HPDE6-E6E7 (cell line): Measurements from ENCODE around the gene EXOC2.

ENCODE experiments used
- DNase-seq: peaks from one replicate; pipeline ENCODE4 v3.0.0; 2011; ENCODE audit warnings: missing footprints; ENCODE audit errors: extremely low spot score

EXOC2 gene

DNA sequence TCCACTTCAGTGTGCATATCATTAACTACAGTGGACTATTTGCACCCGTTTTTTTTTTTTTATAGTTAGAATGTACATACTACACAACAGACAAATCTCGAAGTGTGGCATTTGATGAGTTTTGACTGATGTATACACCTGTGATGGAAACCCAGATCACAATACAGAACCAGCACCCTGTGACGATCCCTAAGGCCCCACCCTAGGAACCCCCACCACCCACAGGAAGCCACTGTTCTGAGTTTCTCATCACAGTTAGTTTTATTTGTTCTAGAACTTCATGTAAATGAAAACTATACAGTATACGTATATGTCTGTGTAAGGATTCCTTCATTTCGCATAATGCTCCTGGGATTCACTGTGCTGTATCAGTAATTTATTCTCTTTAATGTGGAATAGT lies 198.5 kb downstream of the EXOC2 start:
- DNase-seq, result no peak

DNA sequence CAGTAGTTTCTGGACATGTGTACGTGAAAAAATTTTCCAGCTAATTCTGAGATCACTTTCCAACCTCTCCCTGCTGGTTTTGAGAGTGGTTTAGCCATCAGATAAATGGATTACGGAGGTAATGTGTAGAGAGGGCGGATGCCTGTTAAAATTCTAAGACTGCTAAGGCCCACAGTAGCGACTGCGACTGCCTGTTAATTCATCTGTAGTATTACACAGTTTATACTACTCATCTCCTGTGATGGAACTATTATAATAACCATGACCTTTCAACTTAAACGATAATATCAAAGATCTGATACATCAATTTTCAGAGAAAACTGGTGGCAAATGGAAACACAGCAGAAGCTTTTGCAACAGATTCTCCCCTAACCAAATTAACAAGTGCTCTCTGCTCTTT lies 199.1 kb downstream of the EXOC2 start:
- DNase-seq, result no peak

DNA sequence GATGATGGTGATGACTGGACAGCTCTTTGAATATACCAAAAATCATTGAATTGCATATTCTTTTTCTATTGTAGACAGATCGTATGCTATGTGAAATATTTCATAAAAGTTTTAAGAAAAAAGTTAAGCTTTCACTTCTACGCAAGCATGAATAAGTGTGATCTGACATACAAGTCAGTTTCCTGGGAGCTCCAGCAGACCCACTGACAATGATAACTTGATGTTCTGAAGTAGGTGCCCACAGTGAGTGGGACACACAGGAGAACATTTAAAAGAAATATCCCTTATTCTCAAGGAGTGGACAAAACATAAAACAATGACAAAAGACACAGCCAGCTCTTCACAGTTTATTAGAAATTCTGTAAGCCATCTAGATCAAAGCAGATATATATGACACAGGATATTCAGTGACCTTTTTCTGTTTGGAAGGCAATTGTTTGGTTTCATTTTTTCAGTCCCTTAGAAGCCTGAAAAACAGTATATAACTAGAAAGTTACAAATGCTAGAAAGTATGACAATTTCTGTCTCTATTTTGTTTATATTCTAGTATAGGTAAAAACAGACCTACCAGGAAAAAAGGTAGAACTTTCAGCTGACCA lies 200.0 kb downstream of the EXOC2 start:
- DNase-seq, result no peak

DNA sequence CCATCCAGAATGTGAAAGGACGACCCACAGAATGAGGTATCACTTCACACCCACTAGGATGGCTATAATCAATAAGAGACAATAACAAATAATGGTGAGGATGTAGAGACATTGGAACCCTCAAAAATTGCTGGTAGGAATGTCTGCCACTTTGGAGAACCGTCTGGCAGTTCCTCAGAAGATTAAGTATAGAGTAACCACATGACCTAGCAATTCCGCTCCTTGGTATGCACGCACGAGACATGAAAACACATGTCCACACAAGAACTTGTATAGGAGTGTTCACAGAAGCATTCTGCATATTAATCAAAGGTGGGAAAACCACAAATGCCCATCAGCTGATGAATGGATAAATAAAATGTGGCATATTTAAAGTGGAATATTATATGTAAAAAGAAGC lies 200.8 kb downstream of the EXOC2 start:
- DNase-seq, result no peak

DNA sequence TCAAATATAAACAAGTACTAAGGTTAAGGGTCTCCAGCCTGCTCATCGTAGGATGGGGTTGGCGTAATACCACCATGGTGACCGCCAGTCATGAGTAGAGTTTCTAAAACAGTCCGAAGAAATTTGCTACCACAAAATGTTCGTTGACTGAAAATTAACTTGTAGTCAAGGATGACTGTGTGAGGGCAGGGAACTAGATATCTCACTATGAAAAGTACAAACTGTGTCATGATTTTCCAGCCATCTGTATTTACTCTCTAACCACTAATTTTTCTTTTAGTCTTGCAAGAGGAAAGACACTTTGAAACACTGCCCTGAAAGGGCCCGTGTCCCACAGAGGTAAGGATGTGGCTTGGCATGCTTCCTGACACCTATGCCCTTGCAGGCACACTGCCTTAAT lies 201.7 kb downstream of the EXOC2 start:
- DNase-seq, result no peak

DNA sequence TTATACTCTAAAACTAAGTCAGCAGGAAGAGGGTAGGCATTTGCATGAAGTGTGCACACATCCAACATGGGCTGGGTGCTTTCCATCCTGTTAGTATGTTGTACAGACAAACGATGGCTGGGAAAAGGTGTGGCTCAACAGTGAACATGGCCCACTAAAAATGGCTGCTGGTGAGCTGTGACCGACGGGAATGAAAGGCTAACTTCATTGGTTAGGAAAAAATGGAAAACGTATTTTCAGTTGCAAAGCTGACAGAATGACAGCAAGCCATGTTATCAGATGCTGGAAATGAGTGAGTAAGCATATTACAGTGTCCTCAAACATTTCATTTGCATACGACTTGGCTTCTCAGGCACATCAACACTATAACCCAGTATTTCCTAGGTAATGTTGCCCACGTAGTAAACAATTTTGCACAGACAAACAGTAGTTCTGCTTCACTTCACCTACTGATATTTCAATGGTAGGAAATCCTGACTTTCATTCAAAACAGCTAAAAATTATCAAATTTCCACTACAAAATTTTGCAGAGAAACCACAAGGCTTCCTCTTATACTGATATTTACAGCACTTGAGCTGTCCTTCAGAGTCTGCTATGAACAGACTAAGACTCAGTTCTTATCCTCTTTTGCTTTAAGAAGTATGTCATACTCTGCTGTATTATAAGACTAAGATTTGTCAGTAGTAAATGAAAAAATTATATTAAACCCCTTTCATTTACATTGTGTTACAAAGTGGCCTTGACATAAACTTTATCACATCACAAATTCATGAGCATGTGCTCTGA lies 202.5 kb downstream of the EXOC2 start:
- DNase-seq, result no peak

DNA sequence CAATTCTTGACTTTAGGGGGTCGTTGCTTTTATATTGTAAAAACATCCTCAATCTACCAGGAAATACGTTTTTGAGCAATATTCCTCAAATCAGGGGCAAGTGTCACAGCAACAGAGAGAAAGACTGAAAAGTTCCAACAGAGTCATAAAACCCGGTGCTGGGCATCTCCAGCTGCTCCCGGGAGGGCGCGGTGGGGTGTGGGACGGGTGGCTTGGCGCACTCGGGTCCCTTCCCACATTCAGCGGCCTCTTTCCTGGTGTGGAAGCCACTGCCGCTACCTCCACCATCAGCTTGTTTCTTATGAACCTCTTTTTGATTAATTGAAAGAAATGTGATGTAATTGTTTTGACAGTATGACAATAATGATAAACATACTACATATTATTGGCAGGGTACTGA lies 203.2 kb downstream of the EXOC2 start:
- DNase-seq, result no peak

DNA sequence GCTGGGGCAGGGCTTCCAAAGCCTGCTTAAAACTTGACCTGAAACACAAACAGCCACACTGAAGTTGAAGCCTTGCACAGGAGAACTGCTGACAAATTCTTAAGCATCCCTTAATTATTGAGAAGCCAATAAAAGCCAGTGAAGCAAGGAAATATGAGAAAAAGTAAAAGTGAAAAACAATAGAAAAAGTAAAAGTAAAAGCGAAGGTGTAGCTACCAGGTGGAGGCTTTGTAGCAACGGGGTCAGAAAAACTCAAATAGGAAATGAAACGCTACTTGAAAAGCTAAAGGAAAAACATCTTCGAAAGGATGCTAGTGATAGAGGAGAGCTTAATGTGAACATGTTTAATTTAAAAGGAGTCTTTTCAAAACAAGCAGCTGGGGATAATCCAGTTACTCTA lies 203.9 kb downstream of the EXOC2 start:
- no peak for DNase-seq

DNA sequence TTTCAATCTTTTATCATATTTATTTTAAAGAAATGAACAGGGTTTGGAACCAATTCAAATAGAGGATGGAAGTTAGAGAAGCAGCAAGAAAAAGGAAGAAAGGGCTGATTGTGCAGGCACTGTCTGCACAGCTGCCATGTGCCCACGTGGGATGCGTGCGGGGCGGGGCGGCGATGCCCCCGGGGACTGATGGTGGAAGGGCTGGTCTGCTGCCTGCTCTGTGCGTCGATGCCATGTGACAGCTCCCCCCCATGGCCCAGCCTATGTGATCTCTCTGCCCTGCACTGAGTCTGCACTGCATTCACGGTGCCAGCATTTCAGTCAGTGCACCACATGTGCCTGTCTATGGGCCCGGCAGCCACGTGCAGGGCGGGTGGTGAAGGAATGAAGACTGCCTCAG lies 205.0 kb downstream of the EXOC2 start:
- DNase-seq, result no peak

DNA sequence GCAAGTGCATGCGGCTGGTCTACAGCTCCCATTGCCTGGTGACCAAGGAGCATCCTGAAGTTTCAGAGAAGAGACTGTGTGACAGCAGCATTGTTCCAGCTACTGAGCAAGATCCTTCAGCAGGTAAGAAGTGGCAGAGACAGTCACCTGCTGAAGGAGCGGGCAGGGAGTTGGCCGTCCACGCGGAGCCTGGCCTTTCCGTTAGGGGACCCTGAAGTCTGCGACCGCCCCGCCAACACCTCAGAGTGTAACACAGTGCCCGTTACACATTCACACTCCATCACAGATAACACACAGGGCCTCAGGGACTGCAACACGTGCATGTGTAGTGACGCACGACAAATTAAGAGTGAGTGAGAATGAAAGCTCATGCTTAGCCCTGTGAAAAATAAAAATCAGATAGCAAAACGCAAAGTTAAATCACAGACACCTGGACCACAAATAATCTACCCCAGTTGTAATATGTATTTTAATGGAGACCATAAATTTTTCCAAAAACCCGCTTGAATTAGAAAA lies 207.2 kb downstream of the EXOC2 start:
- DNase-seq, result no peak

DNA sequence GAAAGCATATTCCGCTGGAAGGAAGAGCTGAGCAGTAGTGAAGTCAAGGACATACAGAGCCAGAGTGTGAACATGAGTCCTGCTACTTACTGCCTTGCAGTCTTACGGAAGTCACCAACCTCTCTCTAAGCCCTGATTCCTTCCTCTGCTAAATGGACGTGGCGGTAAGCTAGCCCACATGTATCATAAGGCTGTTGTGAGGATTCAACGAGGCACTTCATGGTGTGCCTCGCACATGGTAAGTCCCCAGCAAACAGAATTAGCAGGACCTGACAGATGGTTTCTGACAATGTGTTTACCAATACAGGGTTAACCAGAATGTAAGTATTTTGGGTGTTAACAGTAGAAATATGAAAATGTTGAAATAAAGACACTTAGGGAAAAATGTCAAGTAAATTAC lies 208.2 kb downstream of the EXOC2 start:
- DNase-seq, result no peak

DNA sequence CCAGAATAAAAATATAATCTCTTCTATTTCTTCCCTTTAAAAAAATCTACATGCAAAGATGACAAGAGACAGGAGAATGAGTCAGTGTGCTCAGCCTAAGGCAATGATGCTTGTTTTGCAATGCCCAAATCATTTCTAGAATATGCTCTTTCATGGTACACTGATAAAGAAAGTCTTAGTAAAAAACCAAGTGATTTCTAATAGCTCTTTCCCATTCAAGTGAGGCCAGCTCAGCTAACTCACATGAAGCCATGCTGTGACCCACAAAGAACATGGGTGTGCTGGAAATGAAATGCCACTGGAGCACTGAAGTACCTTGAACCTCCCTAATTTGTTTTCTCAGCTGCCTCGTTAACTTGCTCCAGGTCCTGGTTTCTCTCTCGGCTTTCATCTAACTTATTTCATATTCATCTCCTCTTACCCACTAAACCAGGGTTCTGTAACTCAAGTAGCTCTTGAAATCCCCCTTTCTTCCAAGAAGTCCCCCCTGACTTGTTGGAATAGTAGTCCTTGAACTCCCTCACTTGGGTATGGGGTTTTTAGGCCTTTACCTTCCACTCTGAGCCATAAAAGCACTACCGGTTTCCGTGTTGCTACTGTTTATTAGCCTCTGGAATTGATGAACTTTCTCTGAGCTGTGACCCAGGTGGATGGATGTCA lies 208.7 kb downstream of the EXOC2 start:
- no peak for DNase-seq

DNA sequence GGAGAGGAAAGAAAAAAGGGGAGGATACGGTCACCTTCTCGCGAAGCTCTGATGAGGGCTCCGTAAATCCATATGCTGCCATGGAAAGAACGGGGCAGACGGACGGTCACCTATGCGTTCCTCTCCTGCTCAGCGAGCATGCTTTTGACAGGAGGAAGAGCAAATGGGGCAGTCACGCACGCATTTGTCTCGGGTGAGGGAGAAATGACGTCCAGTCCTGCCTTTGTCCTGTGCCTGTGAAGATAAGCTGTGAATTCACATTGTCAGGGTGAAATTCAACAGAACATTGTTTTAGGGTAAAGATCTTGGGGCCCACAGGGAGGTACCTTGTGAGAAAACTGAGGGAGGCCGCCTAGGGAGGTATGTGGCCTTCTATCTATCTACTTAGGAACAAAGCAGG lies 217.6 kb downstream of the EXOC2 start:
- no peak for DNase-seq

DNA sequence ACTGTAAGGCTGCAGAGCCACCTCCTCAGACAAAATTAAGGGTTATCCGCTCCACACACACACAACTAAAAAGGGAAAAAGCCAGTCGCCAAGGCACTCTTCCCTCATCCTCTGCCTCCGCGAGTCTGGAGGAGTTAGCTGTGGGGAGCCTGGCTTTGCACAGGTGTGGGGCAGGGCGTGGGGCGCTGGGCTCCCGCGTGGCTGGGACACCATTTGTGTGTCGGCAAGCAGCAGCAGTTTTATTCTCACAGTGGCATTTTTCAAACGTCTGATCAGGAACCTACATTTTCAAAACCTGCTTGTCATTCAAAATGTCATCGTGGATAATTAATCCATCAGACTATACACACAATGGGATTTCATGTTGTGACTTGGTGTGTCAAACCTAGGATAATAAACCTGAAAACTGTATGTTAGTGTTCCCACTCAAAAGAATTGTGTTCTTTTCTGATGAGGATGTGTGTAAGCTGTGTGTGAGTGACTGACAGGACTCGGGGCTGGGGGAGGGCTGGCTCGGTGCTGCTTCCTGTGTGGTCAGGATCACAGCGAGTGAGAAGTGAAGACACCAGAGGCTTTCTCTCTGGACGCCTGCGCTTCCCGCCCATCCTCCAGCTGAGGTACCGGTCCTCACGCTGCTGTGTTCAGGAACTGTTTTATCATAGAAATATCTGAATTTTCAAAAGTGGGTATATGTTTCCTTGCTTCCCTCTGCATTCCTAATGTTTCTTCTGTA lies 218.3 kb downstream of the EXOC2 start:
- no peak for DNase-seq

DNA sequence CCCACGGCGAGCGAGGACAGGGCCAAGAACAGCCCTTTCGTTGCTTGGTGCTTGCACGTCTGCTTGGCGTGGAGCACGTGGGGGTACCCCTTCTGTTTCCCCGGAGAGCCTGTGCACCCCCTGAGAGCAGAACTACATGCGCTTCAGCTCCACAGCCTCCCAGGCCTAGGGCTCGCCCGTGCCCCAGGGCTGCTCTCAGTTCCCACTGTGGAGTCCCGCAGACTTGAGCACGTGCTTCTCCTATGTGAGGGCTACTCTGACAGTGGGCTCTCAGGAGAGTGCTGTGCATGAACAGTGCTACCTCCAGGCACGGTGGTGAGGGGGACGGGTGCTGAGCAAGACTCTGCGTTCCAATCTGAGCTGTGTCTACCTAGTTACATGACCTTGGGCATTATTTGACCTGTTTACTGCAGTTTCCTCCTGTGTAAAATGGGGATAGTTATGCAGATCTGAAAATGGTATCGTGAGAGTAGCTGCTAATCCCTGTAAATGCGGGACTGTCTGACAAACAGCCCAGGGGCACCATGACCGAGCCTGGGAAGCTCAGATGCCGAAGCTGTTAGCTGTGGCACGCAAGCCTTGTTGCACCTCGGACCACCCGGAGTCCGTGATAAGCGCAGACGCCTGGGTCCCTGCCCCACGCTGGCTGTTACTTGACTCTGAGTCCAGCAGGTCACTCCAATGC lies 219.0 kb downstream of the EXOC2 start:
- DNase-seq, result no peak

DNA sequence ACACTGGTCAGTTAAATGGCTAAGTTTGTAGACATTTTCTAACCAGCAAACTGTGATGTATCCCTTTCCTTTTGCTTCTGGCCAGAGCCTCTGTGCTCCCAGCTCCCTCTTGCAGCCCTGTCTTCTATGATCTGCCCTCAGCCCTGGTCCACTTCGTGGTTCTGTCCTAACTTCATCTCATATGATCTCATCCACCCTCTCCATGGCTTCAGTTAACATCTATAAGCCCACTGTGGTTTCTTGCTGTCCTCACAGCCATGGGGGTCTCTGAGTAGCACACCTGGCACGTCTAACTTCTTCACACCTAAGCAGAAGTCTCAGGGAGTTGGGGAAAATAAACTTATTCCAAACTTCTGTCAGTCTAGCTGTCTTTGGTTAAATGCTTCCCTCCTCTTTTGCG lies 219.6 kb downstream of the EXOC2 start:
- no peak for DNase-seq

DNA sequence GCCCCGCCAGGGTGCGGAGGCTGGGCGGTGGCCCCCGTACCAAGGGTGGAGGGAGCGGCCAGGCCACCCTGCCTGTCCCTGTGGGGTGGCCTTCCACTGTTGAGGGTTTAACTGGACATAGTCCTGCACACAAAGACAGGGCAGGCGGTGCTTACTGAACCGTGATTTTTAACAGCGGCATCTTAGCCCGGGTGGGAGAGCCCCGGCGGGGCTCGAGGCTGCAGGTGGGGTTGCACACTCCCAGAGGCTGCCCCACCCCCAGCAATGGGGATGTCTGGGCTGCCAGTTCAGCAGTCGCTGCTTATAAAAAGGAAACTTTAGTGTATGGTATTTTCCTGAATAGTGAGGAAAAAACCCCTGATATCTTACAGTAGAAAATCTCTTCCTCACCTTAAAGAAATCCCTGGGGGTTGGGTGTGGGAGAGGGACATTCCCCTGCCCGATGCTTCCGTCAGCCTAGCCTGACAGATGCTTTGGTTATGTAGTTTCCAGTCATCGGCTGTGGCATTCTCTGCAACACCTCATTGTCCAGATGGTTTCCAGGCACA lies 222.0 kb downstream of the EXOC2 start:
- DNase-seq, result no peak

DNA sequence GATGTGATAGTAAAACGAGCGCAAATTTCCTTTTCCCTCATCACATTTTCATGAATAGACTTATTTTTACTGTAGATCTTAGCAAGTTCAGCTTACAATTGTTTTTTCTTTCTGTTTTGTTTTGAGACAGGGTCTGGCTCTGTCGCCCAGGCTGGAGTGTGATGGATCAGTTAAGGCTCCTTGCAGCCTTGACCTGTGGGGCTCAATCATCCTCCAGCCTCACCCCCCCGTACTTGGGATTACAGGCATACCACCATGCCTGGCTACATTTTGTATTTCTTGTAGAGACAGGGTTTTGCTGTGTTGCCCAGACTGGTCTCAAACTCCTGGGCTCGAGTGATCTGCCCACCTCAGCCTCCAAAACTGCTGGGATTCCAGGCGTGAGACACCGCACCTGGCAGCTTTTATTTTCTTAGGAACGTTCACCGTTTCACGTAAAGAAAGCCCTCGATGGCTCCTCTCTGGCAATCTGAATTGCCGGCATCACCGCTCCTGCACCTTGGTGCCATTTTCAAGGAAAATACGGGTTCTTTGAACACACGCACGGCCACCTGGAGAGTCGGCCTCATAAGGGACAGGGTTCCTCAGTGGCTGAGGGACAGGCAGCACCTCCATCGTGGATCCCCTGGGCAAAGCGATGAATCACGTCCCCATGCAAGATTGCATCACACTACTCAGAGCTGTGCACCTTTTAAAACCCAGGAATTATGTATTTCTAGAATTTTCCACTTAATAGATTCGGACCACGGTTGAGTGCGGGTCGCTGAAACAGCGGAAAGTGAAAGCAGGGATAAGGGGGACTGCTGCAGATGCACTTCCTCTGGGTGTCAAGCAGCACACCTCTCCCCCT lies 222.7 kb downstream of the EXOC2 start:
- DNase-seq, result no peak

DNA sequence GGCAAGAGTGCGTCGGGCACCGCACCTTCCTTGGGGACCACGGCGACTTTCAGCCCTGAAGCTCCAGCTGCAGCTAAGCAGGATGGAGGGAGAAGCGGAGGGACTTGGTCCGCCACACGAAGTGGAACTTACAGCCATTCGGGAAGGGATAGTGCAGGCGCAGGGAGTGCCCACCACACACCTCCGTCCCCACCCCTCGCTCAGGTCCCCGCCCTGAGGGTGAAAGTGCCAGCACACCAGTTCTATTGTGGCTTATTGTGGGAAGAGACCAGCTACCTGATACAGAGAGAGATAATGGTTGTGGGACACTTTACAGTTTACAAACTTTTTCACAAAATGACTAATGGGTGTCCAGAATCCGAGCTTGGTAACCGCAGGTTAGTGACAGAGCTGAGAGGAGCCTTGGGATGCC lies 225.3 kb downstream of the EXOC2 start:
- no peak for DNase-seq

DNA sequence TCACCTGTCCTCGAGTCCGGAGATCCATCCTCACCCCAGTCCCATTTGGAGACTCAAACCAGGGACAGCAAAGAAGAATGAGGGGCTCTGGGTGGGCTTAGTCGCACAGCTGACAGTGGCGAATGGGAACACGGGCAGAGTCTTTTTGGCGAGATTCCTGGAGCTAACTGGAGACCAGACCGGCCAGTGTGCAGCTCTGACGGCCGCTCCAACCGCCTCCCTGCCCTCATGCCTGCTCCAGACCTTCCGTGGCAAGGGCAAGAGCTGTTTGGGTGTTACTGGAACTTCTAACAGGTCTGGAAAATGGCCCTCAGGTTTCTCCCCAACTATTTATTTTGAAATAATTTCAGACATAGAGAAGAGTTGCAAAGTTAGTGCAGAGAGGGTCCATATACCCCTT lies 225.8 kb downstream of the EXOC2 start:
- DNase-seq, result no peak
